Femur (tissue), 1 donor: ENCODE data around the gene KIF26B.
"Not testable (repeated sequence)": the region's sequence is repeated elsewhere in the genome, so short reads cannot be mapped to it uniquely, and the experiment has no call there.

ENCODE experiments used
- DNase-seq: peaks from one replicate; pipeline ENCODE4 v3.0.0-alpha.2; 2017

KIF26B gene

DNA sequence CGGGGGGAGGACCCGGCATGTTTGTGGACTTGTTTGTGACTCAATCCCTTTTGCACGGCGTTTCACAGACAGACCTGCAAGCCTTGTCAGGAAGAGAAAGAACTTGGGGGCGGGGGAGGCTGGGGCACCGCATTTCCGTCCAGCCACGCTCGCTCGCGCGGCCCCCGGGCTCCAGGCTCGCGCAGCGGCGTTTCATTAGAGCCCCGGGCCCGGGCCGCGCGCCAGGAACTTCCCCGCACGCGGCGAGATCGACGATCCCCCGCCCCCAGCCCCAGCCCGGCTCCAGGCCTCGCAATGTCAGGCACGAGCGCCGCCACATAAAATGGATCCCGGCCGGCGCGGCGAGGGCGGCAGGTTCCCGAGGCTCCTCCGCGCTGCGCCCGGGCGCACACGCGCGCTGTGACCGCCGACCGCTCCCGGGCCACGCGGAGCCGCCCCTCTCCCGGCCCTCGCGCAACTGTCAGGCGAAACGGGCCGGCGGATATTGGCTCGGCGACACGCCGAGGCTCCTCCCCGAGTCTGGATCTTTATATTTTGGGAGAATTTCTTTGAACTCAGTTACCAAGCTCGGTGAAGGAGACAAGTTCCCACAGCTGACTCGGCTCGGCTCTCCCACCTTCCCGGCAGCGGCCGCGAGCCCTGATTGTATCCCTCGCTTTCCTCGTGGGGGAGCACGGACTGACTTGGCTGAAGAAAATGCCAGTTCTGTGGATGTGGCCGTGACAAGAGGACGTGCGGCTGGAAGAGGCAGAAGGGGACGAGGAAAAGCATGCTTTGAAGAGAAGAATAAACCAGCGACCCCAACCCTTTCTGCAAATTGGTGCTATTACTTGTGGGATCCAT lies at the start of gene KIF26B:
TSS of gene KIF26B (plus strand) at position 557 of the 843 bp plus-strand sequence. CDS start 440 bp downstream, outside the sequence.
- DNase-seq: peak; percentile 61

DNA sequence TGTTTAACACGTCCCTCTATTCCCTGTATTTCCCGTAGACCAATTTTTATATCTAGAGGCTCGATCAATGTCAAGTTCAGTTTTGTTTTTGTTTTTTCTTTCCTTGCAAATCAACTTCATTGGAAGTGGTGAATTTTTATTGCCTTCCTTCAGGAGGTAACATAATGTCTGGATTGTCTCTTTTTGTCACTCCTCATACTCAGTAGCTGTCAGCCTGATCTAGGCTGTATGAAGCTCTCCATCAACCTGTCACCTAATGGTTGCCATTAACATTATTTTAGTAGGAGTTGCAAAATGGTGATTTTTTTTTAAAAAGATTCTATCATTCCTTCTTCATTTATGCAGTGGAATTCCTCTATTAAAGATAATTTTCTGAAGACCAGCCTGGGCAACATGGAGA lies 49.7 kb upstream of the KIF26B start:
- no peak for DNase-seq

DNA sequence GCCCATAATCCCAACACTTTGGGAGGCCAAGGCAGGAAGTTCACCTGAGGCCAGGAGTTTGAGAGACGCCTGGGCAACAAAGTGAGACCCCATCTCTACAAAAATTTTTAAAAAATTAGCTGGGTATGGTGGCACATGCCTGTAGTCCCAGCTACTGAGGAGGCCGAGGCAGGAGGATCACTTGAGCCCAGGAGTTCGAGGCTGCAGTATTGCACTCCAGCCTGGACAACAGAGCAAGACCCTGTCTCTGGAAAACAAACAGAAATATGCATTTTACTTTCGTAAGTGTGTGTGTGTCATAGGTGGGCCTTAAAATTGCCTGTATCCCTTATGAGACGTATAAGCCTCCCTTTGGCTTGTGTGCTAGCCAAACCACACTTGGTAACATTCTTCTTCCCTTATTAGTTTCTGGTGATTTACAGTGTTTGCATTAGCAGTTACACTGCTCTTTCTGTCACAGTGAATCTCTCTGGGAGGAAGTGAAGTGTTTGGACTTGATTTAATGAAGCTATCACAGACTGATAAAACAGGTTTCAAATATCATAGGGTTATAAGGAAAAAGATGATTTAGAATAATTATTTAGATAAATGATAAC lies 48.9 kb upstream of the KIF26B start:
- no peak for DNase-seq

DNA sequence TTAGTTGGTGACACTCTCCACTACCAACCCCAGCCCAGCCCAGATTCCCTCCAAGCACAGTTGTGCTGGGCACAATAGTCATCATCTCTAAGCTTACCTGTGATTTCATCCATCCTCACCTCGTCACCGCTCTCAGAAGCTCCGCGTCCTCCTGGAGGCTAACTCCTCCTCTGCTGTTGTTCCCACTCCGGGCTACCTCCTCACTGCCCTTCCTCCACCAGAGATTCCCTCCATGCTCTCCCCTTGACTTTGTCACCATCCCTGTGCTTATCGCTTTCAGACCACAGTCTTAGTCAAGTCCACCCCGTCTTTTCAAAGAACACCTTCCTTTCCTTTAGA lies 47.0 kb upstream of the KIF26B start:
- DNase-seq: no peak

DNA sequence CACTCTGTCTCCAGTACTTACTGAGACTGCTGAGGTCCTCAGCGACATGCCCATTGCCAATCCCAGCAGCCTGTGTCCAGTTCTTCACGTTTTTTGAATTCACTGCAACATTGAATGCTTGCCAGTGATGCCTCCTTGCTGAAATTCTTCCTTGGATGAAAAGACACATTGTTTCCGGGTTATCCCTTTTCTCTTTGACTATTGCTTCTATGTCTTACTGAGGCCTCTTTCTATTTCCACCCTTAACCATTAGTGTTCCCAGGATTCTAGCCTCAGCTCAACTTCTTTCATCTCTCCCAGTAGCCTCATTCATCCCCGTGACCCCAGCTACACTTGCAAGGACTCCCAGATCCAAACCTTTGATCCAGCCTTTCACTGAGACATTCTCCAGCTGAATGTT lies 46.5 kb upstream of the KIF26B start:
- no peak for DNase-seq

DNA sequence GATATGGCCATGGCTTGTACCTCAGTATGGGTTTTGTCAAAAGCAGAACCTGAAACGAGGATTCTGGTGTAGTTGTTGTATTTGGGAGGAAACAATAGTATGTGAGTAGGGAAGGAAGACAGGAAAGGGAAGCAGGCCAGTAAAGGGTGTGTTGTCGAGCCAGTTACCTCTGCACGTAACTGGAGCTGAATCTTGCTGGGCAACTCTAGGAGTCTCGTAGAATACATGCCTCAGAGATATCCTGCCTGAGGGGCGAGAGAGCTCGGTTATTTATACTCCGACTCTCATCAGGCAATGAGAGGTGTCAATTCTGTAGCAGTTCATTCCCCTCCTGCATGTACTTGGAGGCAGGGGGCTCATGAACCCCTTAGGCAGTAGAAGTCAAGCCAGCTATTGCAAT lies 45.9 kb upstream of the KIF26B start:
- DNase-seq: no peak

DNA sequence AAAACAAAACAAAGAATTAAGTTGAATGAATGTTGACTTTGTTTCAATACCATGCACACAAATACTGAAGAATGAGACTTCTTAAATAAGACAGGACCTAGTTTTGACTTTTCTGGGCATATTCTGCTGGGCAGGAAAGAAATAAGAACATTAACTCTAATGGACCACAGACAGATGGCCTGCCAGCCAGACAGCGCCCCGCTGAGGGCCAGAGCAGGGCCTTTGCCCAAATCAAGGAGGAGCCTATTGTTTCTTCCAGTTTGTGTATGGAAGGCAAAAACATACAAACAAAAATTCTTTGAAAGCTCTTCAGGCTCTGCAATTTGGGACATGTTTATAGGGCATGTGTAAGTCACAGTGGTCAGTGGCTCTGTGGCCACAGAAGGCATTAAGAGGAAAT lies 44.4 kb upstream of the KIF26B start:
- DNase-seq: no peak

DNA sequence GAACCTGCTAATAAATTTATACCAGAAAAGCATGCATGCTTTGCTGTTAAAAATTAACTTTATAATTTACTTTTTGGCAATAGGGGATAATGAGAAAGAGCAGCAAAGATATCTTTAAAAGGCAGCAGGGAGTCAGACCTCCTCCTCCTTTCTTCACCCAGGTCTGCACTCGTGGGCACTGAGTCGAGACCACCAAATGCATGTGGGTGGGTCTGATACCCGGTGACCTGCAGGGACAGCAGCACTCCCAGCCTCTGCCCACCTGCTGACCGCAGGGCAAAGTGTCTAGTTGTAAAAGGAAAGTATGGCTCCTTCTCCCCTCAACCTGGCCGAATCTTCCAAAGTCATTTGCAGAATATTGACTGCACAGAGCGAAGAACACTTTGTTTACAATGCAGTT lies 43.7 kb upstream of the KIF26B start:
- DNase-seq: no peak

DNA sequence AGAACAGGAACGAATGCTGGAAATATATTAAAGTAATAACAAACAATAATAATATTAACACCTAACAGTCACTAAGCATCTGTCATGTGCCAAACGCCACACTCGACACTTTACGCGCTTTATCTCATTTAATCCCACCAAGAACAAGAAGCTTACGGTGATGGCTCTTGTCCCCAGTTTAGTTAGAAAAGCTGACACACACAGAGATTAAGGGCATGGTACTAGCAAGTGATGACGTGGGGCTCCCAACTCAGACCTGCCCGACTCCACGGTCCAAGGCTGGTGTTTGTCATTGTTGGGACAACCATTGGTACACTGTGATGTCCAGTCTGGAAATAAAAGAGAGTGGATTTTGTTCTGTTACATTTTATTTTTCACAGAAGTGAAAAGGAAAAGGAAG lies 41.1 kb upstream of the KIF26B start:
- no peak for DNase-seq

DNA sequence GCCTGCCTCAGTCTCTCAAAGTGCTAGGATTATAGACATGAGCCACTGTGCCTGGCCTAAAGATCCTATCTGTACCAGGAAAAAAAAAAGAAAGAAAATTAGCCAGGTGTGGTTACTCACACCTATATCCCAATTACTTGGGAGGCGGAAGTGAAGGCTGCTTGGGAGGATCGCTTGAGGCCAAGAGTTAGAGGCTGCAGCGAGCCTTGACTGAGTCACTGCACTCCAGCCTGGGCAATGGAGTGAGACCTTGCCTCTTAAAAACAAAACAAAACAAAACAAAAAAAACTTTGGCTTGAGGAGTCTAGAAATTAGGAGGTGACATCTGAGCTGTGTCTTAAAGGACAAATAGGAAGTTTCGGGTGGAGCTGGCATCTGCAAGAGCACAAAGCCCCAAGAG lies 38.7 kb upstream of the KIF26B start:
- no peak for DNase-seq

DNA sequence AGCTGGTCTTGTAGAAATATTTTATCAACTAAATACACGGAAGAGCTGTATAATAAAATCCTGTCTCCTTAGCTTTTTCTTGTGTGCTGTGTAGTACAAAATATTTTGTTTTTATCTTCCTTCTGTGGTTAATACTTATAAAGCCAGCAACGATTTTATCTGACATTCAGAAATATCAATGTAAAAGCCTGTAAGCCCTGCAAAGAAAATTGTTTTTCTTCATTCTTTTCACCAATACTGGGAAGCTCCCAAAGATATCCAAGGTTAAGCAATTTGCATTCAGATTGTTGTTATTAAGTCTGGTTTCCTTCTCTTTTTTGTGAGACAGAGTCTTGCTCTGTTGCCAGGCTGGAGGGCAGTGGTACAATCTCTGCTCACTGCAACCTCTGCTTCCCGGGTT lies 38.0 kb upstream of the KIF26B start:
- no peak for DNase-seq

DNA sequence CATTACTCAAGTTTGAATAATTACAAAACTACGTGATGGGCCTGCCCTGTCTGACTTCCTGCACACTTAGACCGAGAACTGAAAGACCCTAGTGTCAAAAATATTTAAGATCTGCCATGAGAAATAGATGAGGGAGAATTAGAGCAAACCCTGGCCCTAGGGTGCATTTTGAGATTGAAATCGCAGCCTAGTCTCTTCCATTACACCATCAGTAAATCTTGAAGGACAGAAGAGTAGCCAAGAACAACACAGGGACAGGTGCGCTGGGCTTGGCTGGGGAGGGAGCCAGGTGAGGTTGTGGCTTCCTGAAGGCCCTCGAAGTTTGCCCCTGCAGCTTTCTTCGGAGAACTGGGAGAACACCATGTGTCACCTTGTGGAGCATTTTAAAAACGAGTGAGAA lies 36.7 kb upstream of the KIF26B start:
- DNase-seq: no peak

DNA sequence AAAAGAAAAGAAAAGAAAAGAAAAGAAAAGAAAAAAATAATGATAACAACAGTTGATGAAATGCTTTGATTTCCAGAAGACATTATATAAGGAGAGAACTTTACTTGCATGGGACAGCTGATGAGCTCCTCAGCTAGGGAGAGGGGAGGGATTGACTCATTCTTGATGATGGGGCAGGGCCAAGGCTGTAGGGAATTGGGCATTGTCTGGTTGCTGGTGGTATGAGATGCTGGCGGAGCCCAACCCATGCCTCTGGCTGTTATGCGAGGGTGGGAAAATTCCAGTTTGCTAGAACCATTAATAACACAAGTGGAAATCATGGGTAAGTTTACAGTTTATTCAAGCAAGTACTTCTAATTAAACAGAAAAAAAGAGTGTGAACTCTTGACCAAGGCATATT lies 36.0 kb upstream of the KIF26B start:
- no peak for DNase-seq

DNA sequence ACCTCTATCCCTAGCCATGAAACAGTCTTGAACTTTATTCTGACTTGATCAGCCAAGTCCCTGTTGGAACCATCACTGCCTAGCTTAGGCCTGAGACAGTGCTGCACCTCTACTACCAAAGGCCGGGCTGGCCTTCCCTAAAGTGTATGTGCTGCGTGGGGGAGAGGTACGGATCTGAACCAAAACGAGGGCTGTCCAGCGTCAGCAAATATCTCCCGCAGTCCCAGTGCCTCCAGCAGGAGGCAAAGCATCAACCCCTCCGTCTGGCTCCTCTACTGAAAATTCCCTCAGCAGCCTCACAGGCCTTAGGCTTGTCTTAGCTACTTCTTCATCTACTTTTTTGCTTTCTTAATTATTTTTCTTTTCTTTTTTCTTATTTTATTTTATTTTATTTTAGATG lies 33.3 kb upstream of the KIF26B start:
- DNase-seq: no peak

DNA sequence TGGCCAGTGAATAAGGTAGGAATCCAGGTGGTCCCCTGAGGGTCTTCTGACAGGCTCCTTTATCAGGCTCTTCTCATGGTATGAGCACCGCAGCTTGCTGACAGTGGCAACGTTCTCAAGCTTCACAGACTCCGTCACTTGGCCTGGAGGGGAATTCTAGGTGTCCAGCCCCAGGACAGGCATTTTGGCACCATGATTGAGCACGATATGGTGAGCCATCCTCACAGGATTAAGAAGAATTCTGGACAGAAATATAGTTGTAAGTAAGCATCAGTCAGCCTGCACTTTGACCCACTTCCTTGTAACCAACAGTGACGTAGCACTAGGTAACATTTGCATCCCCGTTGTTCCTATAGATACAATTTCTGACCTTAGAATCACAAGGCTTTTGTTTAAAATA lies 30.5 kb upstream of the KIF26B start:
- DNase-seq: no peak

DNA sequence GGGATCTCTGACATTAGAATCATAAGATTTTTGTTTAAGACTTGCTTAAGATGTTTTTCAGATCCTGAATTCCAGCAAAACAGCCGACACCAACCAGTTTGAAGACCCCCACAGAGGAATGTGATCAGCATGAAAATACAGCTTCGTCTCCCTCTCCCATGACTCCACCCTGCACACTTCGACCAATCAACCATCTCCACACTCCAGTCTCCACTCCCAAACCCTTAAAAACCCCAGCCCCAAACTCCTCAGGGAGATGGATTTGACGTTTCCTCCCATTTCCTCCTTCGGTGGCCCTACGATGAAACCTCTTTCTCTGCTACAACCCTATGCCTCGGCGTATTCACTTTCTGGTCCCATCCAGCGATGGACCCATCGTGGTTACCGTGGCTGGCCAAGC lies 30.1 kb upstream of the KIF26B start:
- DNase-seq: no peak

DNA sequence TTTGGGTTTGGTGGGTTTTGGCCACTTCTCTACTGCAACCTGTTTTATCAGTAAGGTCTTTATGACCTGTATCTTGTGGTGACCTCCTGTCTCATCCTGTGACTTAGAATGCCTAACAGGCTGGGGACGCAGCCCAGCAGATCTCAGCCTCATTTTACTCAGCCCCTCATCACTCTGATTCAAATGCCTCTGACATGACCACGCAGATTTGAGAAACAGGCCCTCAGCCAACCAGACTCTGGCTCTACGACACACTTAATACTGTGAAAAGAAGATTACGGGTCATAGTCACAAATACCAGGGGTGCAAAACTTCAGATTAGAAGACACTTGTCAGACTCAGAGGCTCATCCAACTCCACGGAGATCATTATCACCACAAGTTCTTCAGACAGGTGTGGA lies 28.3 kb upstream of the KIF26B start:
- DNase-seq: no peak

DNA sequence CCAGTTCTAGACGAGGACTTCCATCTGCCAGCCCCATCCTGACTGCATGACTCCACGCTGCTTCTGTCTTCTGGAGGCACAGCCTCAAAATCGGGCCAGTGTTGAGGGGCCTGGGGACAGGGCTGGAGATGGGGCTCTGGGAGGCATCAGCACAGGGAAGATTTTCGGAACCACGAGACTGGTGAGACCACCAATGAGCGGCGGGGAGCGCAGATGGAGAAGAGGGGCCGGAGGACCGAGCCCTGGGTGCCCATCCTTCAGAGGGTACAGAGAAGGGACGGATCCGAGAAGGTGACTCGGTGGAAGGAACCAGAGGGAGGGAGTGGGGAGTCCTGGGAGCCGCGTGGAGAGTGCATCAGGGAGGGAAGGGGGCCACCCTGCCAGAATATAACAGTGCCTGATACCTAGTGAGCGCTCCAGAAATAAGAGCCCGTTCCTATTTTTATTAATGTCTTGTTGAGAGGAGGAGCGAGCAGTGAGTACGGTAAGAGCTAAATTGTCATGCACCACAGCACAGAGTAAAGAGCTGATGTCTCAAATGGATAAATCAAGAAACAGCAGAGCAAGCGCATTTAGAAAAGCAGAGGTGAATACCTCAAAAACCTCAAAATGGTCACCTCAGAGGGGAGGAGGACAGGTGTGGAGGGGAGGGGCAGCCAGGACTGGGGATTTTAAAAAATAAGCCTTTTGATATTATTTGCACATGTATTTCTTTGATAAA lies 26.2 kb upstream of the KIF26B start:
- DNase-seq: no peak

DNA sequence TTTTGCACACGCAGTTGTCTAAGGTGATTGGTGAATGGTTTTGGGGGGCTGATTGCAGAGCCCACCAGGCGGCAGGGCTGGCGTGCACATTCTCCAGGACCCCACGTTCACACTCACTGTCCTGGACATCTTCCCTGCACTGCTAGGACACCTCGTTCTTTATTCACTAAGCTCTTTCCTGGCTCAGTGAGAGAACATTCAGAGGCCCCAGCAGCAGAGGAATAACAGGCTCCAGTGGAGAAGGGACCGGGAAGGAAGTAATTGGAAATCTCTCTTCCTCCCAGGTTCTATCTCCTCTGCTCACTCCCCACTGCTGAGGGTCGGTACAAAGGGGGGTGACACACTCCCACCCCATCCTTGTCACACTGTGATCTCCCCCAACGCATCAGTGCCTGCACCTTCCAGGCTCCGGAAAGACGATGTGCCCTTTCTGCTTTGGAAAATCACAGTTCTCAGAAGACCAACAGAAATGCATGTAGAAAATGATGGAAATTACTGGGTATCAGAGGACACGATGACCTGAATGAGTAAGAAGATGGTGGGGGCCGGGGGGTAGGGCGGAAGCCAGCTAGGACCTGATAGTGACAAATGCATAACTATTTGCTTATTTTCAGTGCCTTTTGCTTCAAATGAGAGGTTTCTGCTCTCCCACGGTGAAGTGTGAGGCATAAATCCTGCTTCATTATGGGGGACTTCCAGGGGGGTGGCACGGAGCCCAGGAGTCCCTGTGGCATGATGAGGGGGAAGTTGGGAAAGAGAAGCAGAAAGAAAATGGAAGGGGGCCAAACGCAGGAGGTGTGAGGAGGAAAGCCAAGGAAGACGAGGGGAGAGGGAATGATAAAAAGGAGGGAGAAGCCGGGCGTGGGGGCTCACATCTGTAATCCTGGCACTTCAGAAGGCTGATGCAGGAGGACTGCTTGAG lies 25.2 kb upstream of the KIF26B start:
- no peak for DNase-seq

DNA sequence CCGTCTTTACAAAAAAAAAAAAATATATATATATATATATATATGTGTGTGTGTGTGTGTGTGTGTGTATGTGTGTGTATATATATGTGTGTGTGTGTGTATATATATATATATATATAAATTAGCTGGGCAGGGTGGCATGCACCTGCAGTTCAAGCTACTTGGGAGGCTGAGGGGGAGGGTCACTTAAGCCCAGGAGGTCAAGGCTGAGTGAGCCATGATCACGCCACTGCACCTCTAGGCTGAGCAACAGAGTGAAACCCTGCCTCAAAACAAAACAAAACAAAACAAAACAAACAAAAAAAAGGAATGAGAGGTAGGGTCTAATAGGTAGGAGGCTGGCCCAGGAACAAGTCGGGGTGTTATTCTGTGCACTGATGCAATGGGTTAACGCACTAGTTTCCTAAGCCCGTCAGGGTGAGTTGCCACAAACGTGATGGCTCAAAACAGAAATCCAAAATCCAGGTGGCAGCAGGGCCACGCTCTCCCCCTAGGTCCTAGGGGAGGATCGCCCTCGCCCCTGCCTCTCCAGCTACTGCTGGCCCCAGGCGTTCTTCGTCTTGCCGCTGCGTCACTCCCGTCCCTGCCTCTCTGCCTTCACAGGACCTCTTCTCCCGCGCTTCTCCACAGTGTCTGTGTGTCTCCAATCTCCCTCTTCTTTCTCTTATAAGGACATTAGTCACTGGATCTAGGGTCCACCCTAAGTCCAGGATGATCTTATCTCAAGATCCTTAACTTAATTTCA lies 24.3 kb upstream of the KIF26B start:
- DNase-seq: not testable (repeated sequence)

DNA sequence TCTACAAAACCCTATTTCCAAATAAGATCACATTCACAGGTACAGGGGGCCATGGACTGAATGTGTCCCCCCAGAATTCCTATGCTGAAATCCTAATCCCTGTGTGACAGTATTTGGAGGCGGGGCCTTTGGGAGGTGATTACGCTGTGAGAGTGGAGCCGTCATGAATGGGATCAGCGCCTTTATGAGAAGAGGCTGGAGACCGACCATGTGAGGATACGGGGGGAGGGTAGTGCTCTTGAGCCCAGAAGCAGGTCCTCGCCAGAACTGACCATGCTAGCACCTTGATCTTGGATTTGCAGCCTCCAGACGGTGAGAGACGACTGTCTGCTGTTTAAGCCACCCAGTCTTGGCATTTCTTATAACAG lies 23.8 kb upstream of the KIF26B start:
- DNase-seq: no peak

DNA sequence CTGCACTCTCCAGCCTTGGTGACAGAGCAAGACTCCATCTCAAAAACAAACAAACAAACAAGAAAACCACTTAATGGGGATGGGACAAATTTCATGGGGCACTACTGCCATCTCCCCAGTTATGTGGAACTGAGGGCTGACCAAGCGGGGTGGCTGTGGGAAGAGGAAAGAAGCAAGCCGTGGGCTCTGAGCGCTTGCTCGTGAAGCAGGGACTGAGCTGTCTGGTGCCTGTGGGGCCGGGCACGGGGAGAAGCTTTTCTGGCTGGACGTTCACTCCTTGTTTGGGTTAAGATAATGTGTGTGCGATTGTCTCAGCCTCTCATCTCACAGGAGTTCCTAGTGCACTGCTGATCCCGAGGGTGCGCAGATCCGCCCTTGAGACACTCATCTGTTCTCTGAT lies 22.0 kb upstream of the KIF26B start:
- no peak for DNase-seq
